VCaP (cell line): Measurements from ENCODE around the gene SEC14L1.

ENCODE experiments used
- H3K27ac ChIP-seq: fragments of 450-650 bp; 2 replicates; pipeline ENCODE4 v1.5.1; 2017
- TF ChIP-seq, protein P1 (sequence below): fragments of 450-650 bp; conservative IDR thresholded peaks from 2 replicates; pipeline ENCODE4 v1.5.1; 2017; ENCODE audit warnings: mild to moderate bottlenecking, moderate library complexity

Gene SEC14L1

DNA sequence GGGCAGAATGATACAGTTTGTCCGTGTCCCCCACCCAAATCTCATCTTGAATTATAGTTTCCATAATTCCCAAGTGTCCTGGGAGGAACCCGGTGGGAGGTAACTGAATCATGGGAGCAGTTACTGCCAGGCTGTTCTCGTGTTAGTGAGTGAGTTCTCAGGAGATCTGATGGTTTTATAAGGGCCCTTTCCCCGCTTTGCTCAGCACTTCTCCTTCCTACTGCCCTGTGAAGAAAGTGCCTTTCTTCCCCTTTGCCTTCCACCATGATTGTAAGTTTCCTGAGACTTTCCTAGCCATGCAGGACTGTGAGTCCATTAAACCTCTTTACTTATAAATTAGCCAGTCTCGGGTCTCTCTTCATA, 28.9 kb upstream of the SEC14L1 start:
- H3K27ac ChIP-seq = peak overlapping the region; percentile 97; the same call in 1 of the 2 replicates
- TF ChIP-seq, protein P1, sequence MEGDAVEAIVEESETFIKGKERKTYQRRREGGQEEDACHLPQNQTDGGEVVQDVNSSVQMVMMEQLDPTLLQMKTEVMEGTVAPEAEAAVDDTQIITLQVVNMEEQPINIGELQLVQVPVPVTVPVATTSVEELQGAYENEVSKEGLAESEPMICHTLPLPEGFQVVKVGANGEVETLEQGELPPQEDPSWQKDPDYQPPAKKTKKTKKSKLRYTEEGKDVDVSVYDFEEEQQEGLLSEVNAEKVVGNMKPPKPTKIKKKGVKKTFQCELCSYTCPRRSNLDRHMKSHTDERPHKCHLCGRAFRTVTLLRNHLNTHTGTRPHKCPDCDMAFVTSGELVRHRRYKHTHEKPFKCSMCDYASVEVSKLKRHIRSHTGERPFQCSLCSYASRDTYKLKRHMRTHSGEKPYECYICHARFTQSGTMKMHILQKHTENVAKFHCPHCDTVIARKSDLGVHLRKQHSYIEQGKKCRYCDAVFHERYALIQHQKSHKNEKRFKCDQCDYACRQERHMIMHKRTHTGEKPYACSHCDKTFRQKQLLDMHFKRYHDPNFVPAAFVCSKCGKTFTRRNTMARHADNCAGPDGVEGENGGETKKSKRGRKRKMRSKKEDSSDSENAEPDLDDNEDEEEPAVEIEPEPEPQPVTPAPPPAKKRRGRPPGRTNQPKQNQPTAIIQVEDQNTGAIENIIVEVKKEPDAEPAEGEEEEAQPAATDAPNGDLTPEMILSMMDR = no peak

DNA sequence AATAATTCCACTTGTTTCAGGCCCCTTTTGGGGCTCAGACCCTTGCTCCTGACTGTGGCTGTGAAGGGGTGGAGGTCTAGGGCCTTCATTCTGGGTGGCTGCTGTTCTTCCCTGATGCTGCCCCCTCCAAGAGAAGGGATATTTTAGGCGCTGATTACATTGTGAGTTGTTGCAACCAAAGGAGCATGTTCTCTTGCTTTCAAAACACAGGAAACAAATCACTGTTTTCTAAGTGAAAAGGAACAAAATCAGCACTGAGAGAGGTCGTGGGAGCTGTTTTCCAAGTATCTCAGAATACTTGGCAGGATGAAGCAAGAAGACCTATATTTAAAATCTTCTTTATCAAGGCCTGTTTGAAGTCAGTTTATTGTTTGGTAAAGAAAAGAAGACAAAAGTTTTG, 25.3 kb upstream of the SEC14L1 start:
- H3K27ac ChIP-seq = peak overlapping the region; percentile 85
- TF ChIP-seq, protein P1 = no peak

DNA sequence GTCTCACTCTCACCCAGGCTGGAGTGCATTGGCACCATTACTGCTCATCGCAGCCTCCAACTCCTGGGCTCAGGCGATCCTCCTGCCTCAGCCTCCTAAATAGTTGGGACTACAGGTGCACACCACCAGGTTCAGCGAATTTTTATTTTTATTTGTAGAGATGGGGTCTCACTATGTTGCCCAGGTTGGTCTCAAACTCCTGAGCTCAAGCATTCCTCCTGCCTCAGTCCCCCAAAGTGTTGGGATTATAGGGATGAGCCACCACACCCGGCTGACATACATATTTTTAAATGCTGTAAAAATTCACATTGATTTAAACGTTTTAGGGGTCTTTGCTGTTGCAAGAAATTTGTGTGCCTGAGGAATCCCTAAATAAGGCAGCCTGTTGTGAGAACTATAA, 24.8 kb upstream of the SEC14L1 start:
- TF ChIP-seq, protein P1 = no peak
- peak overlapping the region; percentile 85 for H3K27ac ChIP-seq

DNA sequence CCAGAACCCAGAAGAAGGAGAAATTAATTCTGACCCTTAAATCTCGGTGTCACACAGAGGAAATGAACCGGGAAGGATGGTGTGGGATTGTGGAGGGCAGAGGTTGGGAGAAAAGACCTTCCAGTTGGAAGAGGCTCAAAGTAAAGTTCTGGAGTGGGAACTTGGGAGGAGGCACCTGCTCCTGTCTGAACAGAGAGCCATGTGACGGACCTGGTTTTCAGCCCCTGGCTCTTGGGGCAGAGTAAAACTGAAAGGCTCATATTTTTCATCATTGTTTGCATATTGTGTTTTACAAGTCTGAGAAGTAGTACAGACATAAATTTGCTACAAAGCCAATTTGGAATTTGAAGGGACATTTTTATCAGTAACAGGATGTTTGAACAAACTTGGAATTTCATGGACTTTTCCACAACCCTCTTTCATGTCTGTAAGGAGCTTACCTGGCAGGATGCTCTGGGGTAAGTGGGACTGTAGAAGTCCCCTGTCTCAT, 24.4 kb upstream of the SEC14L1 start:
- TF ChIP-seq, protein P1 = no peak
- peak overlapping the region; percentile 85 for H3K27ac ChIP-seq

DNA sequence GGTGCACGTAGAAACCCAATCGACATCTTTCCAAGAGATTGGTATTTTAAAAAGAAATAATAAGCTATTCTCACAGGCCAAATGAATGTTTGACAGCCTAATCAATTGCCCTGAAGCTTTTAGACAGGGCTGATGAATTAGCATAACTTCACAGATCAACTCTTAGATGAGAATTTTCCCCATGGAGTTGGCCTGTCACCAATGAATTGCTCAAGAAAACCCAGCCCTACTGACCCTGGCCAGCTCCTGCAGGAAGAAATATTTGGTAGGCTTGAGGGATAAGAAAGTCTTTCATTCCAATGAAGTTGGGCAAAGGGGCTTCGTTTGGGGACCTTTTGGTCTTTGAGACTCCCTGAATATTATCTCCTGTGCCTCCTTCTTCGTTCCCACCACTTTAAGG, 23.4 kb upstream of the SEC14L1 start:
- TF ChIP-seq, protein P1 = no peak

DNA sequence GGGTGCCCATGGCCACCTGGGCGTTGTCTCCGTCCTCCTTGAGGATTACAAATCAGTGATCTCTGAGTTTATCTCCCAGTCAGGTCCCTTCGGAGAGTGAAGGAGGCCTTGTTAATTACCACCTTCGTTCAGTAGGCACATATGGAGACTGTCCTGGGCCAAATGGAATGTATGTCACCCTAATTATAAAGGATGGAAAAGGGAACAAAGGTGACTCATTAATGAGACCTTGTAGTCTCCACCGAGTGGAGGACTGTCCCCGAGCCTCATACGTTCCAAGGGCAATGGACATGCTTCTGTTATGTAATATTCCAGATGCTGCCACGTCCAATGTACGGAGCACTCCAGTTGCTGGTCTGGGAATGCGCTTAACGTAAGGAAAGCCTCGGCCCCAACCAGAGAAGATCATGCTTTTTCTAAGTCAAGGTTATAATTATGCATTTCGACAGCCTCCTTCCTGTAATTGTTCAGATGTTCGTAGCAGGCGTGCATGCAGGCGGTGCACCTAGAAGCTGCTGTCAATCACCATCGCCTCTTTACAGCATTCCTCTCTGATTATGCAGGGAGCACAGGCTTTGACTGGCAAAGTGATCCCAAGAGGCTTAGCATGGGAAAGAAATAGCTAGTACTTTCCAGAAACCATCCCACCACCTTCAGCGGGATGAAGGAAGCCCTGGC, 22.4 kb upstream of the SEC14L1 start:
- H3K27ac ChIP-seq = peak overlapping the region; percentile 85; the same call in 1 of the 2 replicates
- TF ChIP-seq, protein P1 = no peak

More for the DNA sequence above, 23.4 kb upstream of the SEC14L1 start:
- peak overlapping the region; percentile 85 for H3K27ac ChIP-seq

DNA sequence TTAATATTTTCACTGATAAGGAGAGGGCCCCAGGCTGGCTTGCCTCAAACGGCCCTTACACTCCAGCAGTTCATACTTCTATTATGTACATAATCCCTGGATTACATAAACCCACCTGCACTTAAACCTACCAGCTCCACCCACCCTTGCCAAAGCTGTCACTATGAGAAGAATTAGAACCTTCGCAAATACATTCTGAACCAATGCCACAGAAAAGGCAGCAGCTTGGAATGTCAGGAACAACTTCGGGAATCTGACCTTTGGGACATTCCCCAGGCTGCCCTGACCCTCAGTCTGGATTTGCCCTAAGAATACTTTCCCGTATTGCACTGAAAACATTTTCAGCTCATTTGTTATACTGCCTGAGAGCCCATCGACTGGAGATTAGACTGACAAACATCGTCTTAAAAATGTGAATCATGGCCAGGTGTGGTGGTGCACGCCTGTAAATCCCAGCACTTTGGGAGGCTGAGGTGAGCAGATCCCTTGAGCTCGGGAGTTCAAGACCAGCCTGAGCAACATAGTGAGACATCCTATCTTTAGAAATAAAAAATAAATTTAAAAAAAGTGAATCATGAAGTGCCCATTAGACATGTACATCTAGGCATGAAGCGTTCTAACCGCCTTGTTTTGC, 21.0 kb upstream of the SEC14L1 start:
- TF ChIP-seq, protein P1 = no peak
- no peak overlapping the region for H3K27ac ChIP-seq
